HG02798 (cell line): Measurements from ENCODE around the gene VCX2.
"Not testable (repeated sequence)": the region's sequence is repeated elsewhere in the genome, so short reads cannot be mapped to it uniquely, and the experiment has no call there.

Experiments used
- ATAC-seq: cut with Tn5 transposase; IDR thresholded peaks from one replicate; pipeline ENCODE4 v1.9.1; 2021; ENCODE audit warnings: mild to moderate bottlenecking; ENCODE audit not compliant: unreplicated experiment, poor library complexity

VCX2 gene

DNA sequence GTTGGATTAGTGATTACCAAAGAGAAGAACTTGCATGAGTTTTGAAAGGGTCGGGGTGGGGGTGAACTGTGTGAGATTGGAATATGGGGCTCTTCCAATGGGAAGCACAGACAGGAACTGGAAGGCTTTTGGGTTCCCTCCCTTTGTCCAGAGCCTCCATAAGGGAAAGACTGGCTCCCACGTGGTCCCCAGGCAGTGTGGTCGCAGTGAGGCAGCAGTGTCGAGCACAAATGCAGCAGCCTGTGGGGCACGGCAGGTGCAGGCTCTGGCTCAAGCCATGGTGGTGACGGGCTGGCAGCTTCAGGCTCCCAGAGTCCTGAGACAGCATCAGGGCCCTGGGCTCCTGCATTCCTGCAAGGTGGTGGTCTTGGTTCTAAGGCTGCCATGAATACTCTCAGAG lies 45.5 kb downstream of the VCX2 start:
- no peak for ATAC-seq

GRCh38 chrX:8122538-8122937 lies 48.5 kb downstream of the VCX2 start:
- ATAC-seq, result no peak

DNA sequence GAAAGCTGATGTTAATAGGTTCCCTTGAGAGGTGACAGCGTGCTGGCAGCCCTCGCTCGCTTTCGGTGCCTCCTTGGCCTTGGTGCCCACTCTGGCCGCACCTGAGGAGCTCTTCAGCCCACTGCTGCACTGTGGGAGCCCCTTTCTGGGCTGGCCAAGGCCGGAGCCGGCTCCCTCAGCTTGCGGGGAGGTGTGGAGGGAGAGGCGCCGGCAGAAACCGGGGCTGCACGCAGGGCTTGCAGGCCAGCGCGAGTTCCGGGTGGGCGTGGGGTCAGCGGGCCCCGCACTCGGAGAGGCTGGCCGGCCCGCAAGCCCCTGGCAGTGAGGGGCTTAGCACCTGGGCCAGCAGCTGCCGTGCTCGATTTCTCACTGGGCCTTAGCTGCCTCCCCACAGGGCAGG lies 49.7 kb downstream of the VCX2 start:
- ATAC-seq, result not testable (repeated sequence)
